Fibroblast of mammary gland (primary cell): Measurements from ENCODE around the gene RAD50.
"Not testable (repeated sequence)": the region's sequence is repeated elsewhere in the genome, so short reads cannot be mapped to it uniquely, and the experiment has no call there.

ENCODE experiments used
- DNase-seq: peaks from one replicate; pipeline ENCODE4 v3.0.0-alpha.2; 2010; ENCODE audit warnings: low read depth
- H3K4me3 ChIP-seq: 2 replicates; pipeline ENCODE4 v1.5.1; 2011; ENCODE audit warnings: low read depth, mild to moderate bottlenecking, low read length, moderate library complexity; ENCODE audit not compliant: control insufficient read depth
- TF ChIP-seq, protein P1 (sequence below): conservative IDR thresholded peaks from 2 replicates; pipeline ENCODE4 v1.5.1; 2011; ENCODE audit warnings: low read depth, low read length, inconsistent platforms; ENCODE audit not compliant: control insufficient read depth, insufficient read depth

RAD50 gene

DNA sequence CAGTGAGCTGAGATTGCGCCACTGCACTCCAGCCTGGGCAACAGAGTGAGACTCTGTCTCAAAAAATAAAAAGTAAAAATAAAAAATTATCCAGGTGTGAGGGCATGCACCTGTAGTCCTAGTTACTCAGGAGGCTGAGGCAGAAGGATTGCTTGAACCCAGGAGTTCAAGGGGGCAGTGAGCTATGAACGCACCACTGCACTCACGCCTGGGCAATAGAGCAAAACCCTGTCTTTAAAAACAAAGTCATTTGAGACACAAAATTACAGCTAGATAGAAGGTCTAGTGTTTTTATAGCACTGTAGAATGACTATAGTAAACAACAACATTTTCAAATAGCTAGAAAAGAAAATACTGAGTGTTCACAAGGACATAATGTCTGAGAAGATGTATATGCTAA is 133.4 kb downstream of the RAD50 start:
- H3K4me3 ChIP-seq = no peak overlapping the region
- no peak for DNase-seq
- TF ChIP-seq, protein P1, sequence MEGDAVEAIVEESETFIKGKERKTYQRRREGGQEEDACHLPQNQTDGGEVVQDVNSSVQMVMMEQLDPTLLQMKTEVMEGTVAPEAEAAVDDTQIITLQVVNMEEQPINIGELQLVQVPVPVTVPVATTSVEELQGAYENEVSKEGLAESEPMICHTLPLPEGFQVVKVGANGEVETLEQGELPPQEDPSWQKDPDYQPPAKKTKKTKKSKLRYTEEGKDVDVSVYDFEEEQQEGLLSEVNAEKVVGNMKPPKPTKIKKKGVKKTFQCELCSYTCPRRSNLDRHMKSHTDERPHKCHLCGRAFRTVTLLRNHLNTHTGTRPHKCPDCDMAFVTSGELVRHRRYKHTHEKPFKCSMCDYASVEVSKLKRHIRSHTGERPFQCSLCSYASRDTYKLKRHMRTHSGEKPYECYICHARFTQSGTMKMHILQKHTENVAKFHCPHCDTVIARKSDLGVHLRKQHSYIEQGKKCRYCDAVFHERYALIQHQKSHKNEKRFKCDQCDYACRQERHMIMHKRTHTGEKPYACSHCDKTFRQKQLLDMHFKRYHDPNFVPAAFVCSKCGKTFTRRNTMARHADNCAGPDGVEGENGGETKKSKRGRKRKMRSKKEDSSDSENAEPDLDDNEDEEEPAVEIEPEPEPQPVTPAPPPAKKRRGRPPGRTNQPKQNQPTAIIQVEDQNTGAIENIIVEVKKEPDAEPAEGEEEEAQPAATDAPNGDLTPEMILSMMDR = no peak

DNA sequence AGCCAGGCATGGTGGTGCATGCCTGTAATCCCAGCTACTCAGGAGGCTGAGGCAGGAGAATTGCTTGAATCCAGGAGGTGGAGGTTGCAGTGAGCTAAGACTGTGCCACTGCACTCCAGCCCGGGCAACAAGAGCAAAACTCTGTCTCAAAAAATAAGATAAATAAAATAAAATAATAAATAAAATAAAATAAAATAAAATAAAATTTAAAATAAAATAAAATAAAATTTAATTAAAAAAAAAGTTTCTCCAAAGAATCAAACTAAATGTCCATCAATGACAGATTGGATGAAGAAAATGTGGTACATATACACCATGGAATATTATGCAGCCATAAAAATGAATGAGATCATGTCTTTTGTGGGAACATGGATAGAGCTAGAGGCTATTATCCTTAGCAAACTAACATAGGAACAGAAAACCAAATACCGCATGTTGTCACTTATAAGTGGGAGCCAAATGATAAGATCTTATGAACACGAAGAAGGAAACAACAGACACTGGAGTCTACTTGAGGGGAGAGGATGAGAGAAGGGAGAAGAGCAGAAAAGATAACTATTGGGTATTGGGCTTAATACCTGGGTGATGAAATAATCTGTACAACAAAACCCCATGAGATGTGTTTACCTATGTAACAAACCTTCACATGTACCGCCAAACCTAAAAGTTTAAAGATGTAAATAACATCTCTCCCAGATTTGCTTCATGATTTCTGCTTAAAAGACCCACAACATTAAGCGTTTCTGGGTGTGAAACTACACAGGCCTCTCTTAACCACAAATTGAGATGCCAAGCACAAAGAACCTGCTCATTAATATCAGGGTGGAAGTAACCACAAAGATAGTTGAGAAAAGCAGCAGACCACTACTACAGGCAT is 135.2 kb downstream of the RAD50 start:
- H3K4me3 ChIP-seq, DNase-seq: not testable (repeated sequence)

DNA sequence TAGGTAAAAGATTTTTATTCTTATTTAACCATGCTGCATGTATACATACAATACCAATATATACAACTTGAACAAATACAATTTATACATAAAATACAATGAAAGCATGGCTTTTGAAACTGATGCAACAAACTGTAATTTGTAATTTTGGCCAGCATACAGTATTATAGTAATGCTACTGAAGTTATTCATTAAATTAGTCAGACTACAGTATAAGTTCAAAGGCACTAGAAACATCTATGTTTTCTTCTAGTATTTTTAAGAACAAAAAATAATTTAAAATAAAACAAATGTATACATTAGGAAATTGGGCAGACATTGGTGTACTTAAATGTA is 135.8 kb downstream of the RAD50 start:
- TF ChIP-seq, protein P1 = no peak
- no peak overlapping the region for H3K4me3 ChIP-seq
- no peak for DNase-seq
